NCI-H1417 (cell line): Measurements from ENCODE around the gene KLHL42.
"Not testable (repeated sequence)": the region's sequence is repeated elsewhere in the genome, so short reads cannot be mapped to it uniquely, and the experiment has no call there.

Source experiments
- DNase-seq, 3 experiments: peaks; one replicate each; lab custom pipeline; 2025; lab: John Stamatoyannopoulos, UW

KLHL42 gene

GRCh38 chr12:27817766-27818165 is 37.7 kb downstream of the KLHL42 start:
- no peak for DNase-seq

- DNase-seq = peak in 2 of 3 experiments; percentile 62 to 84
Observed at GRCh38 chr12:27818401-27818918, 38.4 kb downstream of the KLHL42 start.

- DNase-seq = no peak
Observed at GRCh38 chr12:27820564-27820963, 40.5 kb downstream of the KLHL42 start.

- DNase-seq = peak; percentile 27 to 70 (median 67)
Observed at GRCh38 chr12:27821259-27821973, 41.4 kb downstream of the KLHL42 start.

GRCh38 chr12:27822076-27822712 is 42.2 kb downstream of the KLHL42 start:
- DNase-seq = no peak

GRCh38 chr12:27823038-27823437 is 43.0 kb downstream of the KLHL42 start:
- DNase-seq = no peak

- no peak for DNase-seq
Observed at GRCh38 chr12:27824126-27824842, 44.3 kb downstream of the KLHL42 start.

GRCh38 chr12:27826076-27826475 is 46.0 kb downstream of the KLHL42 start:
- no peak for DNase-seq

- no peak for DNase-seq
Observed at GRCh38 chr12:27828196-27828595, 48.2 kb downstream of the KLHL42 start.

GRCh38 chr12:27838543-27839185 is 58.6 kb downstream of the KLHL42 start:
- DNase-seq = no peak

GRCh38 chr12:27840229-27840999 is 60.4 kb downstream of the KLHL42 start:
- no peak for DNase-seq

- peak in 1 of 3 experiments; percentile 37 for DNase-seq
Observed at GRCh38 chr12:27841392-27841882, 61.4 kb downstream of the KLHL42 start.

- DNase-seq = no peak
Observed at GRCh38 chr12:27843714-27844245, 63.7 kb downstream of the KLHL42 start.

GRCh38 chr12:27844366-27845090 is 64.5 kb downstream of the KLHL42 start:
- no peak for DNase-seq

- DNase-seq = no peak
Observed at GRCh38 chr12:27845187-27845586, 65.2 kb downstream of the KLHL42 start.

- not testable (repeated sequence) for DNase-seq
Observed at GRCh38 chr12:27845706-27846105, 65.7 kb downstream of the KLHL42 start.

GRCh38 chr12:27847293-27847692 is 67.3 kb downstream of the KLHL42 start:
- not testable (repeated sequence) for DNase-seq

- no peak for DNase-seq
Observed at GRCh38 chr12:27851311-27851710, 71.3 kb downstream of the KLHL42 start.

GRCh38 chr12:27852117-27852516 is 72.1 kb downstream of the KLHL42 start:
- DNase-seq = no peak
